Measurements from ENCODE around the gene NR3C2. TPM values are rescaled to one million over a fixed set of nuclear protein-coding genes. Genes with fewer than 3 reads are reported as not detected.

Gene NR3C2
- polyA plus RNA-seq, 12 donors, result 10.3 to 24.0 (median 17.4) TPM; not detected in 1

DNA sequence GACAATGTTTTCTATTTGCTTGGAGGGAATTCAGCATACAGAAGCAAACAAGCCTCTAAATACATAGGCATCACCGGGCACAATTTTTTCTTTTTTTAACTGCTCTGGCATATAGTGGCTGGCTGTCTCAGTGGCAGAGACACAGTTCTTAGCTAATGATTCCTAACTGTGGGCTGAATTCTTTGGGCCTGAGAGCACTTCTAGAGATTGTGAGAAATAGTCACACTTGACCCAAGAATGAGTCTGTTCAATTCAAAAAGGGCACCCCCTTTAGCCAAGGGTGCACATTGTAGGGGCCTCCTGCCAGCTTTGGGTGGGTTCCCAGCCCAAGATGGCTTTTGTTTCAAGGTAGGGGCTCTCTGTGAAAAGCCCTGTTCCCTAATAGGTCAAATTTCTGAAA, 364.6 kb downstream of the NR3C2 start:
- no peak for DNase-seq

- no peak for DNase-seq
Observed at GRCh38 chr4:148076964-148077363, 365.2 kb downstream of the NR3C2 start.

DNA sequence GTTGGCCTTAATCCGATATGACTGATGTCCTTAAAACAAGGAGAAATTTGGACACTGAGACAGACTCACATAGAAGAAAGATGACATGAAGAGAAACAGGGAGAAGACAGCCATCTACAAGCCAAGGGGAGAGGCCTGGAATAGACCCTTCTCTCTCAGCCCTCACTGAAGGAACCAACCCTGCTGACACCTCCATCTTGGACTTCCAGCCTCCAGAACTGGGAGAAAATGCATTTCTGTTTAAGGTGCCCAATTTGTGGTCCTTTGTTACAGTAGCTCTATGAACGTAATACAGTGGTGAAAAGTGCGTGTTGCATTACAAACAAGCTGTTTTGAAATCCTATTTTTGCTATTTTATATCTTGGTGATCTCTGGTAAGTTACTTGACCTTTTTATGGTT, 366.8 kb downstream of the NR3C2 start:
- no peak for DNase-seq

- no peak for DNase-seq
Observed at GRCh38 chr4:148074462-148074861, 367.8 kb downstream of the NR3C2 start.

GRCh38 chr4:148073349-148073748, 368.9 kb downstream of the NR3C2 start:
- DNase-seq, result no peak

- DNase-seq, result no peak
Observed at GRCh38 chr4:148072789-148073188, 369.4 kb downstream of the NR3C2 start.

- DNase-seq, result no peak
Observed at GRCh38 chr4:148071009-148071408, 371.2 kb downstream of the NR3C2 start.

- no peak for DNase-seq
Observed at GRCh38 chr4:148069895-148070178, 372.4 kb downstream of the NR3C2 start.

DNA sequence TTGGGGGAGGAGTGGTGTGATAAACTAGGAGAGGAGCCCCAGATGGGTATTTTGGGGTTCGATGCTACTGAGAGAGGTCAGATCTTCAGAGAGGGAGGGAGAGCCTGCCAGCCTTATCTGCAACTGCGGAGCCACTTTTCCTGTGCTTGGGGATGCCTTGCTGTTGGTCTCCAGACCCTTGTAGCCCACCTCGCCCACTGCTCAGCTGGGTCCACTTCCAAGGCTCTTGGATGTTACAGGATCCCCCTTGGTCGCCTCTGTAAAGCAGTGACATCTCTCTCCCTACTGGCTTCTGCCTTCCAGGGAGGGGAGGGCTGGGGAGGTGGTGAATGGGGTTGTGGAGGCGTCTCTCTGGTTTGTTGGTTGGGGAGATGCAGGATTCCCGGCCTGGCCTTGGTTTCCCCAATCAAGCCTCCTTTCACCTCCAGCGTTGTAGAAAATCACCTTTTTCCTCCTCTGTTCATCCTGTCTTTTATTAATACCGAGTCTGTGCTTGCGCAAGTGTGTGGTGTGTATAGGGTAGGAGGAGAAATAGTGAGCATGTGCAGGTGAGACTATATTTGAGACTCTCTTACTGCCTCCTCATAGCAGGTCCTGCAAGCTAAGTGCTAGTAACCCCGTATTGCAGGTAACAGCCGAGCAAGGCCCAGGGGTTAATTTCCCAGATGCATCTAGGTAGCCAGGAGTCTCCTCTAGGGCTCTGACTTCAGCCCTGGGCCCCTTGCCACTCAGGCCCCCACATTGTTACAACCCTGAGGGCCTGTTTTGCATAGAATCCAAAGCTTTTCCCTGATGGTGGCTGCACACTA, 372.9 kb downstream of the NR3C2 start:
- no peak for DNase-seq

DNA sequence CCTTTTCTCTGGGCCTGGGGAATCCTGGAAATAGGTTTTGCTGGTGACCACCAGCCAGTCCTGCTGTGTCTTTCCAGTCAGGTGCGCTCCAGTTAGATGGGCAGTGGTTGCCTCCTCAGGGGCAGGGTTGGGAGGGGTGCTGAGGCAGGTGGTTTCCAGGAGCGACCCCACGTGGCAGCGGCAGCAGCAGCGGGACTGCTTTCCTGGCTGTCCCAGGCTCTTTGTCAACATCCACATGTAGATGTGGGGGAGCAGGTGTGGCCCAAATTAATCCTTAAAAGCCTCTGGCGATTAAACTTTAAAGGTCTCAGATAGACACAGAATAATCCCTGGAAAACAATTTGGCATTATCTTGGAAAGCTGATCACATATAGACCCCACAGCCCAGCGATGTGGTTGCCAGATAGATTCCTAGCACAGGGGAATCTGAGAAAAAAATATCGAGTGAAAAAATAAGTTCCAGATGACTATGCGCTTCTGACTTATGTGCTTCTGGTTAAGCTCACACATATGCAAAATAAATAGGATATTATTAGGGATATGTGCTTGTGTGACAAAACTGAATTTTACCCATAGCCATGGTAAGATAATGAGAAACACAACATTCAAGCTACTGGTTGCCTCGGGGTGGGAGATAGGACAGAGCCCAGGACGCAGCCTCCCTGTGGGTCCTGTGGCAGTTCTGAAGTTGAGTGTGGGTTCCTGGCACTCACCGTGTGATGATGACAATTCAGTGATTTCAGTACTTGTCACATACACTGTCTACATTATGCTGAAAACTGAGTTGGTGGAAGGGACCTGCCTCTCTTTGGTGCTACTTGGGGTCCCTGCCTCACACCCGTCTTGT, 373.9 kb downstream of the NR3C2 start:
- no peak for DNase-seq

DNA sequence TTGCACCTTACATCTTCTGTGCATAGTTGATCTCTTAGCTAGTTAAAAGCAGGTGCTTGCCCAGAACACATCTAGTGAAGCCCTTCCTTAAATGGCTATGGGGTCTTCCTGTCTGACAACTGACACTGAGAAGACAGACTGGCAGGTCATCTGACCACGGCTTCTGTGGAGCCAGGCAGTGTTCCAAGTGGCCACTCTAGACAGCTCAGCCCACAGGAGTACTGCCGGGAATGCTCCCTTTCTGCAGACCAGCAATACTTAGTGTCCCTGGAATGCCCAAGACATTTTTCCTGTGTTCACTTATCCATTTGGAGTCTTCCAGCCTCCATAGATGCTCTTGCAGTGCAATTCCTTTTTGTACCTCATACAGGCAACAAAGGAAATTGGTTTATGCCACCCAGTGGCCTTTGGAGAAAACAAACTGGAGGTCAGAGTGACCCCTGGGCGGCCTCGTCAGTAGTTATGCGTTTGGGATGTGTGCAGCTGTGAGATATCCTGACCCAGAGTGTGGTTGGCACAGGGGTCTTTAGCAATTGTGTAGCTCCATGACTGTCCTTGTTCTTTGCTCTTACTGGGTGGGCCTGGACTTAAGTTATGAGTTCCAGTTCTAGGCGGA, 374.8 kb downstream of the NR3C2 start:
- no peak for DNase-seq

GRCh38 chr4:148065075-148065474, 377.1 kb downstream of the NR3C2 start:
- no peak for DNase-seq

DNA sequence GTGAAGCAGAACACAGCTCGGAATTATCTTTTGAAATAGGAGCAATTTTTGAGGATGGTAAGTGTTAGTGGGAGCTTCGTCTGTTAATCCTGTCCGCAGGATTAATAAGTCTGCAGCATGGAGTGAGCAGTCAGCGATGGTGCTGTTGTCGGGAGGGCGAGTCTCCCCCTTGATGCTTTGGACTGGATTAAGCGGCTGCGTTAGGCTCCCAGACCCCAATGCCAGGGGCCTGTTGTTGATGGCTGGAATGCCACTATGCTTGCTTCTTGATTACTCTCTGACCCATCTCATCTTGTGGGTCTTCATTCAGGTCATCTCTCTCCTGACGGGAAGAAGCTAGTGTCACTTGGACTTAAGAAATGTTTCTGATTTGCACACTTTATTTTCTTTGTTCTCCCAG, 377.8 kb downstream of the NR3C2 start:
- no peak for DNase-seq

- no peak for DNase-seq
Observed at GRCh38 chr4:148062301-148062950, 379.8 kb downstream of the NR3C2 start.

DNA sequence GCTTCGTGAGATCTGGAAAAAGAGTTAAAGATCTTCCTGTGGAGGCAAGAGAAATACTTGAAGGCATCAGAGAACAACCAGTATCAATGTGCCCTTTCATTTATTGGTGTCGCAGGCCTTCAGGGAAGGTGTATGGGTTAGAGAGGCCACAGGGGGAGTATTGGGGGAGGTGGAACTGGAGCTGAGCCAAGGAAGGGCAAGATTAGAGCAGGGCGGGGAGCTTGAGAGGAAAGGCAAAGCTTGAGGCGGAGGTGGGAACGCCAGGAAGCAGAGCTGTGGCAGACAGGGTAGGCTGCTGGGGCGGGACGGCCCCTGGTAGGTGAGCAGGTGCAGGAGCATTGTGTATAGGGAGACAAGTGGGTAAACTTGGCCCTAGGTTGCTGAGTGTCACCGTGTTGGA, 380.4 kb downstream of the NR3C2 start:
- no peak for DNase-seq

GRCh38 chr4:148061141-148061481, 381.1 kb downstream of the NR3C2 start:
- DNase-seq, result no peak

- no peak for DNase-seq
Observed at GRCh38 chr4:148060264-148061140, 381.7 kb downstream of the NR3C2 start.

- no peak for DNase-seq
Observed at GRCh38 chr4:148059617-148060180, 382.5 kb downstream of the NR3C2 start.

GRCh38 chr4:148057984-148058859, 384.0 kb downstream of the NR3C2 start:
- DNase-seq, result no peak

GRCh38 chr4:148057516-148057915, 384.7 kb downstream of the NR3C2 start:
- DNase-seq, result no peak
